ENCODE results near the gene SNX5. TPM values are rescaled to one million over a fixed set of nuclear protein-coding genes. Genes with fewer than 3 reads are reported as not detected.

SNX5 gene
- total RNA-seq, 2 experiments from 2014 or later, result 204 to 274 TPM

GRCh38 chr20:17934141-17934862 is 34.3 kb downstream of the SNX5 start:
- Histone ChIP-seq H3K9me3 (ENCODE audit: low read length) (no peaks in the 10 kb centered on the region), H4K20me1 (ENCODE audit: insufficient read depth, low read length) (no peaks in the 10 kb centered on the region), H3K4me3 (ENCODE audit: low read depth, low read length, poor library complexity, severe bottlenecking) (no peak overlapping the region), H3K4me1 (ENCODE audit: insufficient read depth, low read length, poor library complexity, severe bottlenecking) (peaks cover 6% of the 10 kb centered on the region), H3K4me2 (ENCODE audit: low read length) (no peak overlapping the region), H3K36me3 (ENCODE audit: insufficient read depth, low read length) (no peaks in the 10 kb centered on the region), H3K9me2 (ENCODE audit: insufficient read depth, low read length) (no peaks in the 10 kb centered on the region), H3K27ac (ENCODE audit: low read depth, low read length, poor library complexity, severe bottlenecking) (no peak overlapping the region), H2AFZ (ENCODE audit: low read length) (no peak overlapping the region), H3K79me2 (ENCODE audit: insufficient read depth, low read depth, low read length) (no peaks in the 10 kb centered on the region)
- CTCF ChIA-PET (ENCODE audit: unreplicated experiment), result no interaction called here
- intact Hi-C loops (cut with micrococcal nuclease; ENCODE audit: unreplicated experiment), result no loop called here
- BruUV-seq (replicated peaks), result no TSS peak
- DNase-seq (ENCODE audit: low spot score), result no peak
- TF ChIP-seq EZH2phosphoT487 (IDR thresholded peaks at IDR 0.05; ENCODE audit: borderline replicate concordance, low read depth, low read length) (no peak), CTCF (conservative IDR thresholded peaks at IDR 0.05; ENCODE audit: low read length) (no peak)
- POLR2A ChIA-PET, result interaction anchor here (0.5 kb wide), 1 partner anchor 435 kb away, joined by 3 read pairs; no protein-coding TSS in a partner anchor

GRCh38 chr20:17933711-17934110 is 34.9 kb downstream of the SNX5 start:
- intact Hi-C loops (cut with micrococcal nuclease; ENCODE audit: unreplicated experiment), result no loop called here
- Histone ChIP-seq H2AFZ (ENCODE audit: low read length) (no peak overlapping the region), H4K20me1 (ENCODE audit: insufficient read depth, low read length) (no peaks in the 10 kb centered on the region), H3K36me3 (ENCODE audit: insufficient read depth, low read length) (no peaks in the 10 kb centered on the region), H3K9me3 (ENCODE audit: low read length) (no peaks in the 10 kb centered on the region), H3K27ac (ENCODE audit: low read depth, low read length, poor library complexity, severe bottlenecking) (no peak overlapping the region), H3K4me3 (ENCODE audit: low read depth, low read length, poor library complexity, severe bottlenecking) (no peak overlapping the region), H3K4me1 (ENCODE audit: insufficient read depth, low read length, poor library complexity, severe bottlenecking) (peaks cover under 1% of the 10 kb centered on the region), H3K9me2 (ENCODE audit: insufficient read depth, low read length) (no peaks in the 10 kb centered on the region), H3K79me2 (ENCODE audit: insufficient read depth, low read depth, low read length) (no peaks in the 10 kb centered on the region), H3K4me2 (ENCODE audit: low read length) (no peak overlapping the region)
- POLR2A ChIA-PET, result no interaction called here
- TF ChIP-seq EZH2phosphoT487 (IDR thresholded peaks at IDR 0.05; ENCODE audit: borderline replicate concordance, low read depth, low read length), result no peak
- TF ChIP-seq CTCF (conservative IDR thresholded peaks at IDR 0.05; ENCODE audit: low read length), result no peak
- no TSS peak for BruUV-seq (replicated peaks)
- no peak for DNase-seq (ENCODE audit: low spot score)
- CTCF ChIA-PET (ENCODE audit: unreplicated experiment), result no interaction called here

- Histone ChIP-seq H4K20me1 (ENCODE audit: insufficient read depth, low read length) (no peaks in the 10 kb centered on the region), H3K4me3 (ENCODE audit: low read depth, low read length, poor library complexity, severe bottlenecking) (no peak overlapping the region), H3K36me3 (ENCODE audit: insufficient read depth, low read length) (no peaks in the 10 kb centered on the region), H3K27ac (ENCODE audit: low read depth, low read length, poor library complexity, severe bottlenecking) (no peak overlapping the region), H3K4me2 (ENCODE audit: low read length) (no peak overlapping the region), H3K79me2 (ENCODE audit: insufficient read depth, low read depth, low read length) (no peaks in the 10 kb centered on the region), H3K4me1 (ENCODE audit: insufficient read depth, low read length, poor library complexity, severe bottlenecking) (no peaks in the 10 kb centered on the region), H3K9me2 (ENCODE audit: insufficient read depth, low read length) (no peaks in the 10 kb centered on the region), H3K9me3 (ENCODE audit: low read length) (no peaks in the 10 kb centered on the region), H2AFZ (ENCODE audit: low read length) (no peak overlapping the region)
- DNase-seq (ENCODE audit: low spot score), result no peak
- TF ChIP-seq CTCF (conservative IDR thresholded peaks at IDR 0.05; ENCODE audit: low read length), result no peak
- TF ChIP-seq EZH2phosphoT487 (IDR thresholded peaks at IDR 0.05; ENCODE audit: borderline replicate concordance, low read depth, low read length), result no peak
- ChIA-PET POLR2A (no interaction called here), CTCF (ENCODE audit: unreplicated experiment) (no interaction called here)
- BruUV-seq (replicated peaks), result no TSS peak
- intact Hi-C loops (cut with micrococcal nuclease; ENCODE audit: unreplicated experiment), result no loop called here
Observed at GRCh38 chr20:17933121-17933520, 35.5 kb downstream of the SNX5 start.

Measured in OCI-LY7 (cell line).